HuH-7 (cell line): ENCODE results near the gene GPATCH3.
"Not testable (repeated sequence)": the region's sequence is repeated elsewhere in the genome, so short reads cannot be mapped to it uniquely, and the experiment has no call there.

ENCODE experiments used
- DNase-seq: peaks from one replicate; pipeline ENCODE4 v3.0.0; 2011; ENCODE audit warnings: low spot score

Gene GPATCH3, protein sequence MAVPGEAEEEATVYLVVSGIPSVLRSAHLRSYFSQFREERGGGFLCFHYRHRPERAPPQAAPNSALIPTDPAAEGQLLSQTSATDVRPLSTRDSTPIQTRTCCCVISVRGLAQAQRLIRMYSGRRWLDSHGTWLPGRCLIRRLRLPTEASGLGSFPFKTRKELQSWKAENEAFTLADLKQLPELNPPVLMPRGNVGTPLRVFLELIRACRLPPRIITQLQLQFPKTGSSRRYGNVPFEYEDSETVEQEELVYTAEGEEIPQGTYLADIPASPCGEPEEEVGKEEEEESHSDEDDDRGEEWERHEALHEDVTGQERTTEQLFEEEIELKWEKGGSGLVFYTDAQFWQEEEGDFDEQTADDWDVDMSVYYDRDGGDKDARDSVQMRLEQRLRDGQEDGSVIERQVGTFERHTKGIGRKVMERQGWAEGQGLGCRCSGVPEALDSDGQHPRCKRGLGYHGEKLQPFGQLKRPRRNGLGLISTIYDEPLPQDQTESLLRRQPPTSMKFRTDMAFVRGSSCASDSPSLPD

DNA sequence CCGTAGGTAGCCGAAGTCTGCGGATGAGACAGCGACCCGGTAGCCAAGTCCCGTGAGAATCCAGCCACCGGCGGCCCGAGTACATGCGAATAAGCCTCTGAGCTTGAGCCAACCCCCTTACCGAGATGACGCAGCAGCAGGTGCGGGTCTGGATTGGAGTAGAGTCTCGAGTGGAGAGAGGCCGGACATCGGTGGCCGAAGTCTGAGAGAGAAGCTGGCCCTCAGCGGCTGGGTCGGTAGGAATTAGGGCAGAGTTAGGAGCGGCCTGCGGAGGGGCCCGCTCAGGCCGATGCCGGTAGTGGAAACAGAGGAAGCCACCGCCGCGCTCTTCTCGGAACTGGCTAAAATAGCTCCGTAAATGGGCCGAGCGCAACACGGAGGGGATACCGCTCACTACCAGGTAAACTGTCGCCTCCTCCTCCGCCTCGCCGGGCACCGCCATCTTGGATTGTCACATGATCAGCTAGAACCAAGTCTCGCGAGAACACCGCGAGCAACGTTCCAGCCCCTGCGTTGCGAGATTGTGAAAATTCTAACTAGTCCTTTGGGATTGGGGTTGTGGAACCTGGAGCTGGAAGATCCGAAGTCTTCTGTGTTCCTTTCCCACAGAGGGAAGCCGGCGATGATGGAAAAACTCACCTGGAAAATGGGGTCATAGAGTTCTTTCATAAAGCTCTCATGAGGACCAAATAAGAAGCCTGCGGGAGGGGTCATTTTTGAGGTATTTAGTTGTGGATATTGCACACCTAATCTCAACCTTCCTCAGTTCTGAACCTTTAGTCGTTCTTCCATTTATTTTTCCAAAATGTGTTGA lies at the start of gene GPATCH3:
TSS of gene GPATCH3 (minus strand) at position 467 of the 814 bp plus-strand sequence. CDS start at position 442, 25 bp downstream.
- peak; percentile 76 for DNase-seq

- DNase-seq: no peak
These were observed 49.7 kb upstream of the GPATCH3 start for GRCh38 chr1:26949926-26950319.

GRCh38 chr1:26949266-26949925 lies 49.1 kb upstream of the GPATCH3 start:
- no peak for DNase-seq

GRCh38 chr1:26948725-26949057 lies 48.4 kb upstream of the GPATCH3 start:
- DNase-seq: not testable (repeated sequence)

DNA sequence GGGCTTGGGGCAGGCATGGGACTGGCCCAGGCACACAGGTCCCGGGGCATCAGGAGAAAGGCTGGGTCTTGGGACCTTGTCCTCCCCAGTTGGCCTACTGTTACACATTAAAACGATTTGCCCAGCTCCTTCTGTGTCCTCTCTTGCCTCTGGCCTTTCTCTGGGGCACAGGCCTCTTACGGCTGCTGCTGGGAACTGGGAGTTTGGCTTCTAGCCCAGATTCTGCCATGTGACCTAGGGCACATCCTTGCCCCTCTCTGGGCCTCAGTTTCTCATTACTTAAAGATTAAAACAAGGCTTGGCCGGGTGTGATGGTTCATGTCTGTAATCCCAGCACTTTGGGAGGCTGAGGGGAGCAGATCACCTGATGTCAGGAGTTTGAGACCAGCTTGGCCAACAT lies 46.0 kb upstream of the GPATCH3 start:
- DNase-seq: no peak

GRCh38 chr1:26945728-26946127 lies 45.5 kb upstream of the GPATCH3 start:
- DNase-seq: peak; percentile 82

GRCh38 chr1:26945138-26945537 lies 44.9 kb upstream of the GPATCH3 start:
- DNase-seq: peak; percentile 39

GRCh38 chr1:26942656-26943055 lies 42.4 kb upstream of the GPATCH3 start:
- no peak for DNase-seq

GRCh38 chr1:26941311-26941710 lies 41.0 kb upstream of the GPATCH3 start:
- DNase-seq: no peak

DNA sequence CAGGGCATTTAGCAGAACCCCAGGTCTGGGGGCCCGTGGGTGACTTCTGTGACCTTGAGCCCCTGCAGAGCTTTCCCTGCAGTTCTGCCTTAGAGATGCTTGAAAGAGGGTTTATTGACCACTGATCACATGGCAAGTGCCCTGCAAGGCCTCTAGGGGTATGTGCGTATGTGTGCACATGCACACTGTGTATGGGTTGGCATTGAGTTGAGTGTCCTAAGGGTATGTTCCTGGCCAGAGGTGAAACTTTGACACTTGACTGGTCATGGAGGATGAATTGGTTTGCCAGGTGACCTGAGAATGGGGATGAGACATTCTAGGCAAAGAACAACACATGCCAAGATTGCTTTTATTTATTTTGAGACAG lies 38.4 kb upstream of the GPATCH3 start:
- DNase-seq: no peak

DNA sequence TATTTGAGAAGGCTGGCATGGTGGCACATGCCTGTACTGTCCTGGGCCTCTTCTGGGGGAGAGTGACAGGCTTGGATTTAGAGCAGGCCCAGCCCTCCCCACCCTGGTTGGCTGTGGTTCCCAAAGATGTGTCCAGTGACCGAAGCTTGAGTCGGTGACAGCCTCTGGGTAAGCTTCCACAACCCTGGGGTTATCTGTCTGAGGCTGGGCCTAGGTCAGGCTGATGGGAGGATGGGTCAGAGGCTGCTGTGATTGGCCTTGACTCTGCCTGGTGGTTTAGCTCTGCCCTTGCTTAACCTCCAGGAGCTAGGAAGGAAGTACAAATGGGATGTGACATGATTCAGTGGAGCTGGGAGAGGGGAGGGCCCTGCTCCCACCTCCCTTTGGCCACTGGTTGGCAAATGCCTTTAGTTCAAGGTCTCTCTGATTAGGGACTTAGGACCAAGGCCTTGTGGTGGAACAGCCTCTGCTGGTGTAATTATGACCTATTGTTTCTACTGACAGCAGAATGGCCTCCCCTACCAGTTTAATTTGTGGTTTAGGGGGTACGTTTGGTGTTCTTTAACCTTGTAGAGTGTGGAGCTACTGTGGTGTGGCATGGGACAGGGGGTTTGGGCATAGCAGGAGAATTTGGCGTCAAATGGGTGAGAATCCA lies 37.9 kb upstream of the GPATCH3 start:
- no peak for DNase-seq

DNA sequence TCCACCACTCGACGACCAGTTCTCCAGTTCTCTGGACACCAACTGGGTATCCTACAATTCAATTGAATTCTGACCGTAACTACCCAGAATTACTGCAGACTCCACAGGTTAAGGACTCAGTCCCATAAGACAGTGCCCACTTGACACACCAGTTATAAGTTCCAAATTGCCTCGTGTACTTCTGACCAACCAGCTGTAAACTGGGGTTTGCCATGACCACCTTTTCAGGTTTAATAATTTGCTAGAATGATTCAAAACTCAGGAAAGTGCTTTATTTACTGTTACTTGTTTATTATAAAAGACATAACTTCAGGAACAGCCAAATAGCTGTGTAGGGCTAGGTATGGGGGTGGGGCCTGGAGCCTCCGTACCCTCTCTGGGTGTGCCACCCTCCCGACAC lies 36.6 kb upstream of the GPATCH3 start:
- DNase-seq: no peak

DNA sequence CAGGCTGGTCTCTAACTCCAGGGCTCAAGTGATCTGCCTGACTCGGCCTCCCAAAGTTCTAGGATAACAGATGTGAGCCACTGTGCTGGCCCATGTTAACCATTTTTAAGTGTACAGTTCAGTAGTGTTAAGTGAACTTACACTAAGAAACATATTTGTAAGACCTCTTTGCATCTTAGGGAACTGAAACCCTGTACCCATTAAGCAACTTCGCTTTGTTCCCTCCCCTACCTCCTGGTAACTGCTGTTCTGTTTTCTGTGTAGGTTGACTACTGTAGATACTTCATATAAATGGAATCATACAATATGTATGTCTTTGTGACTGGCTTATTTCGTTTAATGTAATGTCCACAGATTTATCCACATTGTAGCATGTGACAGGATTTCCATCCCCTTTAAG lies 32.3 kb upstream of the GPATCH3 start:
- DNase-seq: no peak

DNA sequence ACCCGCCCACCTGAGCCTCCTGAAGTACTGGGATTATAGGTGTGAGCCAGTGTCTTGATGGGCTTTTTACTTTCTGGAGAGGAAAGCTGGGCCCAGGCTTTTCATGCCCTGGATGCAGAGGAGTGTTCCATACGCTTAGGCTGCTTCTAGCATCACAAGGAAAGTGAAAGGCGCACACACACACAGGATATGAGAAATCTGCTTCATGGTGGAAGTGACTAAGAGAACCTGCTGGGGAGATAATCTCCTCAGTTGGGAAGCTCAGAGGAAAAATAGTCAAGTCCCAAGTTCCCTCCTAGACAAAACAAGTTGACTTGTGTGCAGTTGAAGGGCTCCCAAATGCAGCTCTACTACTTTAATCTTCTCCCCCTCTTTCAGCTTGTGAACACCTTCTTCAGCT lies 23.4 kb upstream of the GPATCH3 start:
- no peak for DNase-seq

- DNase-seq: no peak
These were observed 22.6 kb upstream of the GPATCH3 start for GRCh38 chr1:26922901-26923300.

GRCh38 chr1:26922431-26922729 lies 22.1 kb upstream of the GPATCH3 start:
- DNase-seq: no peak

GRCh38 chr1:26921540-26922430 lies 21.5 kb upstream of the GPATCH3 start, which contains the start of gene NUDC:
NUDC (plus strand) TSS chr1:26921743; CDS start chr1:26921849, 106 bp downstream.
- peak; percentile 87 for DNase-seq

DNA sequence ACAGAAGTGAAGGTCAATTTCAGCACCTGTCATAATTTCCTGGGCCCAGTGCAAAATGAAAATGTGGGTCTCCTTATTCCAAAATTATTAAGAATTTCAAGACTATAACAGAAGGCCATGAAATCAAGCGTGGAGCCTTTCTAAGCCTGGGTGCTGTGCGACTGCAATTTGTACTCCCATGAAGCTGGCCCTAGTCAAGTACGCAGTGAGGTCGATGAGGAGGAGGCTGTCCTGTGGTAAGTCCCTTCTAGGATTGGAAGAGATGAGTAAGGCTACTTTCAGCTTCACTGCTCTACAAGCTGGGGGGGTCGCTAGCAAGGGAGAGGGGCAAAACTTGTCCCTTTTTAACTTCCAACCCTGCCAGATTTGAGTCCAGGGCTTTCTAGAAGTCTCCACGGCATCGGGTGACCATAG lies 20.9 kb upstream of the GPATCH3 start:
- DNase-seq: no peak

GRCh38 chr1:26915204-26915842 lies 15.1 kb upstream of the GPATCH3 start:
- DNase-seq: no peak

- peak; percentile 76 for DNase-seq
These were observed 13.7 kb upstream of the GPATCH3 start, which contains the start of gene NR0B2 for GRCh38 chr1:26913754-26914619. NR0B2 (minus strand) TSS chr1:26913975; CDS start chr1:26913940, 35 bp downstream.
